GM23338 (cell line): ENCODE results near the gene LRRC38. TPM values are rescaled to one million over a fixed set of nuclear protein-coding genes. Genes with fewer than 3 reads are reported as not detected.

Experiments
- ATAC-seq: fragments of 200-7000 bp; cut with Tn5 transposase; 3 replicates; pipeline ENCODE4 v1.9.1; 2020
- DNase-seq: peaks from one replicate; pipeline ENCODE4 v3.0.0-alpha.2; 2015; ENCODE audit warnings: low spot score
- H2AFZ ChIP-seq: fragments of 200-600 bp; sonication (generic); 2 replicates; pipeline ENCODE4 v1.8.0; 2016; ENCODE audit warnings: antibody characterized with exemption, mild to moderate bottlenecking, moderate library complexity
- H3F3A ChIP-seq: fragments of 200-600 bp; sonication (generic); replicated peaks from 2 replicates; pipeline ENCODE4 v1.8.0; 2017; ENCODE audit warnings: antibody characterized with exemption, mixed run types, low read depth
- H3K27ac ChIP-seq: fragments of 200-600 bp; sonication (generic); 2 replicates; pipeline ENCODE4 v1.6.1; 2016; ENCODE audit warnings: low read depth
- H3K27me3 ChIP-seq: fragments of 200-600 bp; sonication (generic); 2 replicates; pipeline ENCODE4 v1.8.0; 2016; ENCODE audit warnings: mild to moderate bottlenecking, mixed run types, moderate library complexity; ENCODE audit not compliant: insufficient read depth
- H3K36me3 ChIP-seq: fragments of 200-600 bp; sonication (generic); 2 replicates; pipeline ENCODE4 v1.8.0; 2016; ENCODE audit warnings: mild to moderate bottlenecking; ENCODE audit not compliant: insufficient read depth
- H3K4me1 ChIP-seq: fragments of 200-600 bp; sonication (generic); 2 replicates; pipeline ENCODE4 v1.8.0; 2016; ENCODE audit warnings: mild to moderate bottlenecking, moderate library complexity; ENCODE audit not compliant: insufficient read depth
- H3K4me2 ChIP-seq: fragments of 200-600 bp; sonication (generic); 2 replicates; pipeline ENCODE4 v1.7.1; 2017; ENCODE audit warnings: mixed run types
- H3K4me3 ChIP-seq: fragments of 200-600 bp; sonication (generic); 2 replicates; pipeline ENCODE4 v1.6.1; 2016; ENCODE audit warnings: mixed run types
- H3K79me2 ChIP-seq: fragments of 200-600 bp; sonication (generic); replicated peaks from 2 replicates; pipeline ENCODE4 v1.8.0; 2017; ENCODE audit warnings: mild to moderate bottlenecking; ENCODE audit not compliant: insufficient read depth
- H3K9me2 ChIP-seq: fragments of 200-600 bp; sonication (generic); 2 replicates; pipeline ENCODE4 v1.8.0; 2017; ENCODE audit not compliant: insufficient read depth
- H4K20me1 ChIP-seq: fragments of 200-600 bp; sonication (generic); replicated peaks from 2 replicates; pipeline ENCODE4 v1.8.0; 2017; ENCODE audit warnings: mild to moderate bottlenecking; ENCODE audit not compliant: insufficient read depth
- H3K27ac Mint-ChIP-seq: 2 replicates; pipeline ENCODE4 v1.8.0; 2020; ENCODE audit warnings: inconsistent platforms, mild to moderate bottlenecking, moderate library complexity, mixed read lengths
- H3K27me3 Mint-ChIP-seq: 3 replicates; pipeline ENCODE4 v1.8.0; 2022; ENCODE audit warnings: low read depth, mild to moderate bottlenecking, moderate library complexity, mixed read lengths, inconsistent platforms; ENCODE audit not compliant: insufficient read depth, poor library complexity
- H3K36me3 Mint-ChIP-seq: 3 replicates; pipeline ENCODE4 v1.8.0; 2021; ENCODE audit warnings: low read depth, mild to moderate bottlenecking, inconsistent platforms, moderate library complexity, mixed read lengths
- H3K4me1 Mint-ChIP-seq: 3 replicates; pipeline ENCODE4 v1.8.0; 2020; ENCODE audit warnings: mild to moderate bottlenecking, inconsistent platforms, mixed read lengths
- H3K4me3 Mint-ChIP-seq: 3 replicates; pipeline ENCODE4 v1.8.0; 2021; ENCODE audit warnings: moderate library complexity, mild to moderate bottlenecking, inconsistent platforms, mixed read lengths
- H3K9me3 Mint-ChIP-seq: 3 replicates; pipeline ENCODE4 v1.8.0; 2020; ENCODE audit warnings: moderate library complexity, mild to moderate bottlenecking, inconsistent platforms, mixed read lengths
- CREB1 ChIP-seq: fragments of 250-450 bp; sonication (Bioruptor Pico); IDR thresholded peaks from 2 replicates; pipeline ENCODE4 v1.5.0; 2020; ENCODE audit warnings: low read depth, mild to moderate bottlenecking, moderate library complexity
- CTCF ChIP-seq, 2 experiments: fragments of 200-600 bp in 1 of 2; sonication (generic) in 1 of 2; conservative IDR thresholded peaks; 2 replicates each; pipeline versions ENCODE4 v1.5.1 to v1.6.1; 2016 to 2017; ENCODE audit warnings: antibody characterized with exemption in 2 of 2, low read depth in 2 of 2, mild to moderate bottlenecking in 2 of 2, moderate library complexity in 1 of 2
- EZH2phosphoT487 ChIP-seq: fragments of 200-600 bp; sonication (generic); IDR thresholded peaks from one replicate; pipeline ENCODE4 v1.8.1; 2018; ENCODE audit warnings: antibody characterized with exemption; ENCODE audit not compliant: unreplicated experiment
- JUNB ChIP-seq: IDR thresholded peaks from one replicate; pipeline ENCODE4 v1.6.1; 2016; ENCODE audit warnings: antibody characterized with exemption; ENCODE audit not compliant: unreplicated experiment
- NANOG ChIP-seq: IDR thresholded peaks from 2 replicates; pipeline ENCODE4 v1.6.1; 2016; ENCODE audit warnings: antibody characterized with exemption, borderline replicate concordance
- REST ChIP-seq: IDR thresholded peaks from one replicate; pipeline ENCODE4 v1.6.1; 2018; ENCODE audit warnings: antibody characterized with exemption; ENCODE audit not compliant: unreplicated experiment
- STAT1 ChIP-seq: IDR thresholded peaks from one replicate; pipeline ENCODE4 v1.6.1; 2016; ENCODE audit warnings: antibody characterized with exemption; ENCODE audit not compliant: unreplicated experiment
- ZNF114 ChIP-seq: fragments of 250-450 bp; sonication (Bioruptor Pico); IDR thresholded peaks from 2 replicates; pipeline ENCODE4 v1.5.0; 2020; ENCODE audit warnings: mild to moderate bottlenecking, moderate library complexity
- ZNF331 ChIP-seq: fragments of 250-450 bp; sonication (Bioruptor Pico); IDR thresholded peaks from 2 replicates; pipeline ENCODE4 v1.5.0; 2020; ENCODE audit warnings: low read depth, mild to moderate bottlenecking, moderate library complexity
- polyA plus RNA-seq: library from polyadenylated mRNA; unstranded; fragments of >200 nt; fragmentation: Nextera tagmentation; extraction: Ambion mirVana; gene quantifications from 2 replicates; pipeline ENCODE4 v1.2.1, GENCODE V29; 2016
- total RNA-seq: library from RNA; depleted of rRNA; stranded (reverse); fragments of >200 nt; shearing (Covaris generic); gene quantifications from 2 replicates; pipeline ENCODE4 v1.2.3, GENCODE V29; 2014
- TF ChIP-seq, protein P1 (sequence below): fragments of 250-450 bp; sonication (Bioruptor Pico); IDR thresholded peaks from 2 replicates; pipeline ENCODE4 v1.5.0; 2020; ENCODE audit warnings: mild to moderate bottlenecking, moderate library complexity
- TF ChIP-seq, protein P2 (sequence below): IDR thresholded peaks from 2 replicates; pipeline ENCODE4 v1.6.1; 2016; ENCODE audit warnings: antibody characterized with exemption

Gene LRRC38
- total and polyA plus RNA-seq, 2 experiments from 2014 or later, result 0.17 TPM; not detected in 1

GRCh38 chr1:13546791-13547190 is 33.0 kb upstream of the LRRC38 start (continued):
- TF ChIP-seq, protein P1, sequence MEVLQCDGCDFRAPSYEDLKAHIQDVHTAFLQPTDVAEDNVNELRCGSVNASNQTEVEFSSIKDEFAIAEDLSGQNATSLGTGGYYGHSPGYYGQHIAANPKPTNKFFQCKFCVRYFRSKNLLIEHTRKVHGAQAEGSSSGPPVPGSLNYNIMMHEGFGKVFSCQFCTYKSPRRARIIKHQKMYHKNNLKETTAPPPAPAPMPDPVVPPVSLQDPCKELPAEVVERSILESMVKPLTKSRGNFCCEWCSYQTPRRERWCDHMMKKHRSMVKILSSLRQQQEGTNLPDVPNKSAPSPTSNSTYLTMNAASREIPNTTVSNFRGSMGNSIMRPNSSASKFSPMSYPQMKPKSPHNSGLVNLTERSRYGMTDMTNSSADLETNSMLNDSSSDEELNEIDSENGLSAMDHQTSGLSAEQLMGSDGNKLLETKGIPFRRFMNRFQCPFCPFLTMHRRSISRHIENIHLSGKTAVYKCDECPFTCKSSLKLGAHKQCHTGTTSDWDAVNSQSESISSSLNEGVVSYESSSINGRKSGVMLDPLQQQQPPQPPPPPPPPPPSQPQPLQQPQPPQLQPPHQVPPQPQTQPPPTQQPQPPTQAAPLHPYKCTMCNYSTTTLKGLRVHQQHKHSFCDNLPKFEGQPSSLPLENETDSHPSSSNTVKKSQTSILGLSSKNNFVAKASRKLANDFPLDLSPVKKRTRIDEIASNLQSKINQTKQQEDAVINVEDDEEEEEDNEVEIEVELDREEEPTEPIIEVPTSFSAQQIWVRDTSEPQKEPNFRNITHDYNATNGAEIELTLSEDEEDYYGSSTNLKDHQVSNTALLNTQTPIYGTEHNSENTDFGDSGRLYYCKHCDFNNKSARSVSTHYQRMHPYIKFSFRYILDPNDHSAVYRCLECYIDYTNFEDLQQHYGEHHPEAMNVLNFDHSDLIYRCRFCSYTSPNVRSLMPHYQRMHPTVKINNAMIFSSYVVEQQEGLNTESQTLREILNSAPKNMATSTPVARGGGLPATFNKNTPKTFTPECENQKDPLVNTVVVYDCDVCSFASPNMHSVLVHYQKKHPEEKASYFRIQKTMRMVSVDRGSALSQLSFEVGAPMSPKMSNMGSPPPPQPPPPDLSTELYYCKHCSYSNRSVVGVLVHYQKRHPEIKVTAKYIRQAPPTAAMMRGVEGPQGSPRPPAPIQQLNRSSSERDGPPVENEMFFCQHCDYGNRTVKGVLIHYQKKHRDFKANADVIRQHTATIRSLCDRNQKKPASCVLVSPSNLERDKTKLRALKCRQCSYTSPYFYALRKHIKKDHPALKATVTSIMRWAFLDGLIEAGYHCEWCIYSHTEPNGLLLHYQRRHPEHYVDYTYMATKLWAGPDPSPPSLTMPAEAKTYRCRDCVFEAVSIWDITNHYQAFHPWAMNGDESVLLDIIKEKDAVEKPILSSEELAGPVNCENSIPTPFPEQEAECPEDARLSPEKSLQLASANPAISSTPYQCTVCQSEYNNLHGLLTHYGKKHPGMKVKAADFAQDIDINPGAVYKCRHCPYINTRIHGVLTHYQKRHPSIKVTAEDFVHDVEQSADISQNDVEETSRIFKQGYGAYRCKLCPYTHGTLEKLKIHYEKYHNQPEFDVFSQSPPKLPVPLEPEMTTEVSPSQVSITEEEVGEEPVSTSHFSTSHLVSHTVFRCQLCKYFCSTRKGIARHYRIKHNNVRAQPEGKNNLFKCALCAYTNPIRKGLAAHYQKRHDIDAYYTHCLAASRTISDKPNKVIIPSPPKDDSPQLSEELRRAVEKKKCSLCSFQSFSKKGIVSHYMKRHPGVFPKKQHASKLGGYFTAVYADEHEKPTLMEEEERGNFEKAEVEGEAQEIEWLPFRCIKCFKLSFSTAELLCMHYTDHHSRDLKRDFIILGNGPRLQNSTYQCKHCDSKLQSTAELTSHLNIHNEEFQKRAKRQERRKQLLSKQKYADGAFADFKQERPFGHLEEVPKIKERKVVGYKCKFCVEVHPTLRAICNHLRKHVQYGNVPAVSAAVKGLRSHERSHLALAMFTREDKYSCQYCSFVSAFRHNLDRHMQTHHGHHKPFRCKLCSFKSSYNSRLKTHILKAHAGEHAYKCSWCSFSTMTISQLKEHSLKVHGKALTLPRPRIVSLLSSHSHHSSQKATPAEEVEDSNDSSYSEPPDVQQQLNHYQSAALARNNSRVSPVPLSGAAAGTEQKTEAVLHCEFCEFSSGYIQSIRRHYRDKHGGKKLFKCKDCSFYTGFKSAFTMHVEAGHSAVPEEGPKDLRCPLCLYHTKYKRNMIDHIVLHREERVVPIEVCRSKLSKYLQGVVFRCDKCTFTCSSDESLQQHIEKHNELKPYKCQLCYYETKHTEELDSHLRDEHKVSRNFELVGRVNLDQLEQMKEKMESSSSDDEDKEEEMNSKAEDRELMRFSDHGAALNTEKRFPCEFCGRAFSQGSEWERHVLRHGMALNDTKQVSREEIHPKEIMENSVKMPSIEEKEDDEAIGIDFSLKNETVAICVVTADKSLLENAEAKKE (CRISPR knock-in tag), result no peak
- no peak for TF ChIP-seq STAT1
- TF ChIP-seq, protein P2, sequence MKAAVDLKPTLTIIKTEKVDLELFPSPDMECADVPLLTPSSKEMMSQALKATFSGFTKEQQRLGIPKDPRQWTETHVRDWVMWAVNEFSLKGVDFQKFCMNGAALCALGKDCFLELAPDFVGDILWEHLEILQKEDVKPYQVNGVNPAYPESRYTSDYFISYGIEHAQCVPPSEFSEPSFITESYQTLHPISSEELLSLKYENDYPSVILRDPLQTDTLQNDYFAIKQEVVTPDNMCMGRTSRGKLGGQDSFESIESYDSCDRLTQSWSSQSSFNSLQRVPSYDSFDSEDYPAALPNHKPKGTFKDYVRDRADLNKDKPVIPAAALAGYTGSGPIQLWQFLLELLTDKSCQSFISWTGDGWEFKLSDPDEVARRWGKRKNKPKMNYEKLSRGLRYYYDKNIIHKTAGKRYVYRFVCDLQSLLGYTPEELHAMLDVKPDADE, result no peak
- TF ChIP-seq REST, result no peak

- Mint-ChIP-seq H3K9me3 (no peaks in the 10 kb centered on the region), H3K27me3 (peaks cover 2% of the 10 kb centered on the region), H3K4me3 (no peak overlapping the region), H3K36me3 (no peaks in the 10 kb centered on the region), H3K27ac (no peak overlapping the region), H3K4me1 (peaks cover 4% of the 10 kb centered on the region)
- H3K79me2 ChIP-seq, result no peaks in the 10 kb centered on the region
- H3K27ac ChIP-seq, result no peak overlapping the region
- no peaks in the 10 kb centered on the region for H3F3A ChIP-seq
- DNase-seq (no peak), ATAC-seq (no peak)
- H4K20me1 ChIP-seq, result no peaks in the 10 kb centered on the region
- no peaks in the 10 kb centered on the region for H3K9me2 ChIP-seq
- peak overlapping the region; percentile 47; the same call in 1 of the 2 replicates for H2AFZ ChIP-seq
- H3K36me3 ChIP-seq, result no peaks in the 10 kb centered on the region; the same call in 1 of the 2 replicates
- H3K4me3 ChIP-seq, result no peak overlapping the region
- no peaks in the 10 kb centered on the region for H3K4me1 ChIP-seq
- no peaks in the 10 kb centered on the region for H3K27me3 ChIP-seq
- no peak overlapping the region for H3K4me2 ChIP-seq
- TF ChIP-seq EZH2phosphoT487 (no peak), CREB1 (CRISPR knock-in tag) (no peak), ZNF331 (CRISPR knock-in tag) (no peak), ZNF114 (no peak), CTCF (conservative IDR thresholded peaks at IDR 0.05; ENCODE audit: low read depth in 2 of 2) (no peak), NANOG (no peak), STAT1 (no peak), JUNB (no peak)
- TF ChIP-seq, protein P2, result no peak
Measured at GRCh38 chr1:13544221-13544556, 30.4 kb upstream of the LRRC38 start.
